GM12878 (cell line): ENCODE measurements around the gene BCL11A. TPM values are rescaled to one million over a fixed set of nuclear protein-coding genes. Genes with fewer than 3 reads are reported as not detected.

Experiments used
- ATAC-seq: fragments of 200-7000 bp; cut with Tn5 transposase; 3 replicates; pipeline ENCODE4 v1.9.1; 2020; ENCODE audit warnings: mild to moderate bottlenecking, moderate library complexity
- BruUV-seq: library from RNA; stranded (reverse); fragments of 400-500 nt; replicated peaks from 2 replicates; lab custom pipeline; 2021; lab: Mats Ljungman, UMichigan
- CTCF ChIA-PET: fragments of 300-600 bp; sonication (Branson Sonifier 250); formaldehyde crosslinking; extraction: SDS; loops from one replicate; lab custom pipeline; 2021; ENCODE audit warnings: inconsistent platforms; lab: Yijun Ruan, JAX
- POLR2A ChIA-PET: fragments of 350-600 bp; formaldehyde crosslinking; extraction: SDS; loops from one replicate; lab custom pipeline; 2021; ENCODE audit warnings: inconsistent platforms; lab: Charles Lee
- RAD21 ChIA-PET: fragments of 300-600 bp; sonication (Branson Sonifier 250); formaldehyde crosslinking; loops from one replicate; lab custom pipeline; 2023; ENCODE audit warnings: antibody characterized with exemption; ENCODE audit not compliant: unreplicated experiment; lab: Charles Lee
- SMC1A ChIA-PET: fragments of 300-600 bp; sonication (Branson Sonifier 250); formaldehyde crosslinking; loops from one replicate; lab custom pipeline; 2023; ENCODE audit not compliant: unreplicated experiment, uncharacterized antibody; lab: Charles Lee
- DNase-seq: peaks from one replicate; pipeline ENCODE4 v3.0.0-alpha.2; 2011; ENCODE audit warnings: low read depth, low spot score
- FAIRE-seq: peaks from 3 replicates; lab custom pipeline; 2011; peaks lifted over from hg19 to GRCh38; lab: Jason Lieb, UNC
- H2AFZ ChIP-seq: 2 replicates; pipeline ENCODE4 v1.6.0; 2011; ENCODE audit warnings: low read depth, low read length, control low read depth; ENCODE audit not compliant: control insufficient read depth
- H3K27ac ChIP-seq: 2 replicates; pipeline ENCODE4 v1.5.1; 2011; ENCODE audit warnings: control low read depth; ENCODE audit not compliant: control insufficient read depth, insufficient read depth
- H3K27me3 ChIP-seq, 2 experiments: replicated peaks in 1 of 2; 2 replicates each; pipeline versions ENCODE4 v1.6.0 to v1.6.1; 2011; ENCODE audit warnings: low read length in 1 of 2; ENCODE audit not compliant: control insufficient read depth in 2 of 2, insufficient read depth in 2 of 2
- H3K36me3 ChIP-seq, 2 experiments: 2 replicates each; pipeline ENCODE4 v1.5.1; 2011; ENCODE audit warnings: low read length in 1 of 2; ENCODE audit not compliant: control insufficient read depth in 2 of 2, insufficient read depth in 2 of 2
- H3K4me1 ChIP-seq: 2 replicates; pipeline ENCODE4 v1.6.1; 2011; ENCODE audit warnings: mild to moderate bottlenecking, low read length, moderate library complexity, mixed read lengths; ENCODE audit not compliant: control insufficient read depth, insufficient read depth
- H3K4me2 ChIP-seq: 2 replicates; pipeline ENCODE4 v1.6.0; 2011; ENCODE audit warnings: control low read depth; ENCODE audit not compliant: control insufficient read depth, insufficient read depth
- H3K4me3 ChIP-seq: fragments of 200-600 bp; sonication (generic); 2 replicates; pipeline ENCODE4 v1.5.1; 2016
- H3K79me2 ChIP-seq: 2 replicates; pipeline ENCODE4 v1.6.0; 2011; ENCODE audit warnings: low read length; ENCODE audit not compliant: control insufficient read depth, insufficient read depth
- H3K9ac ChIP-seq: 2 replicates; pipeline ENCODE4 v1.8.0; 2011; ENCODE audit warnings: low read length, control low read depth, mixed read lengths; ENCODE audit not compliant: control insufficient read depth, insufficient read depth
- H3K9me3 ChIP-seq: replicated peaks from 3 replicates; pipeline ENCODE4 v1.5.1; 2011; ENCODE audit warnings: mild to moderate bottlenecking, low read length; ENCODE audit not compliant: control insufficient read depth, insufficient read depth
- H4K20me1 ChIP-seq: 2 replicates; pipeline ENCODE4 v1.6.0; 2011; ENCODE audit not compliant: control insufficient read depth, insufficient read depth
- ATF7 ChIP-seq: fragments of 450-650 bp; IDR thresholded peaks from 2 replicates; pipeline ENCODE4 v1.6.1; 2016; ENCODE audit warnings: low read depth, mild to moderate bottlenecking
- IRF4 ChIP-seq: IDR thresholded peaks from 2 replicates; pipeline ENCODE4 v1.6.1; 2011; ENCODE audit warnings: low read depth, low read length
- MAX ChIP-seq: IDR thresholded peaks from 2 replicates; pipeline ENCODE4 v1.6.1; 2012; ENCODE audit warnings: low read depth, low read length, improper control_type of control experiment
- PKNOX1 ChIP-seq: fragments of 450-650 bp; IDR thresholded peaks from 2 replicates; pipeline ENCODE4 v1.6.1; 2016; ENCODE audit warnings: mild to moderate bottlenecking
- SP1 ChIP-seq: IDR thresholded peaks from one replicate; pipeline ENCODE4 v1.6.1; 2011; ENCODE audit warnings: low read depth, low read length
- WGBS: methylation state at CpG from one replicate; pipeline ENCODE4 v1.1.6; 2016; ENCODE audit warnings: low lambda C conversion rate; ENCODE audit not compliant: insufficient replicate concordance, insufficient coverage; ENCODE audit errors: missing lambda C conversion rate; 5-methylcytosine and 5-hydroxymethylcytosine counted together
- in situ Hi-C: fragments of 300-500 bp; cut with MboI; formaldehyde crosslinking; loops from 9 replicates; pipeline ENCODE4 v1.14.3; 2018; ENCODE audit warnings: mixed read lengths
- intact Hi-C: fragments of 100-400 bp; cut with micrococcal nuclease; formaldehyde crosslinking; loops from one replicate; pipeline ENCODE4 v1.14.2; 2022; ENCODE audit not compliant: unreplicated experiment
- polyA plus RNA-seq, 11 experiments: library from polyadenylated mRNA; depleted of rRNA in 4 of 11; unstranded in 6 of 11; stranded (reverse) in 5 of 11; fragments of >200 nt; fragmentation: Nextera tagmentation in 4 of 11; fragmentation: Illumina TruSeq in 1 of 11; extraction: Ambion mirVana in 4 of 11; extraction: Trizol in 1 of 11; gene quantifications; 1 replicate in 1 of 11; 2 replicates in 10 of 11; pipeline versions ENCODE4 v1.2.1 to v1.2.3, GENCODE V29; 2011 to 2016; ENCODE audit warnings: inconsistent platforms in 2 of 11, missing spikeins in 2 of 11, low read depth in 1 of 11
- total RNA-seq, 4 experiments: library from RNA; depleted of rRNA in 3 of 4; stranded (reverse); fragments of >200 nt in 3 of 4; fragmentation: Illumina TruSeq in 1 of 4; extraction: Trizol in 1 of 4; gene quantifications; 2 replicates each; pipeline versions ENCODE4 v1.2.1 to v1.2.3, GENCODE V29; 2013 to 2021
- TF ChIP-seq, protein P1 (sequence below): fragments of 150-350 bp; IDR thresholded peaks from 2 replicates; pipeline ENCODE4 v1.6.1; 2014; ENCODE audit warnings: mild to moderate bottlenecking, low read depth, low read length
- TF ChIP-seq, protein P2 (sequence below): fragments of 450-650 bp; IDR thresholded peaks from 2 replicates; pipeline ENCODE4 v1.6.1; 2016; ENCODE audit warnings: mild to moderate bottlenecking
- TF ChIP-seq, protein P3 (sequence below), 3 experiments: IDR thresholded peaks in 2 of 3; conservative IDR thresholded peaks in 1 of 3; 2 replicates each; pipeline ENCODE4 v1.5.1; 2011; ENCODE audit warnings: low read depth in 3 of 3, low read length in 3 of 3, mild to moderate bottlenecking in 3 of 3, control low read depth in 2 of 3, moderate library complexity in 2 of 3, inconsistent platforms in 1 of 3, mixed read lengths in 1 of 3; ENCODE audit not compliant: control insufficient read depth in 2 of 3, insufficient read depth in 1 of 3; ENCODE audit errors: extremely low read depth in 1 of 3

BCL11A gene
- total and polyA plus RNA-seq, 10 of the 15 experiments (the other 5 are each of a cell fraction or from before 2014, with no cell fraction given): 7.5 to 26.6 (median 11.1) TPM; not detected in 1

DNA sequence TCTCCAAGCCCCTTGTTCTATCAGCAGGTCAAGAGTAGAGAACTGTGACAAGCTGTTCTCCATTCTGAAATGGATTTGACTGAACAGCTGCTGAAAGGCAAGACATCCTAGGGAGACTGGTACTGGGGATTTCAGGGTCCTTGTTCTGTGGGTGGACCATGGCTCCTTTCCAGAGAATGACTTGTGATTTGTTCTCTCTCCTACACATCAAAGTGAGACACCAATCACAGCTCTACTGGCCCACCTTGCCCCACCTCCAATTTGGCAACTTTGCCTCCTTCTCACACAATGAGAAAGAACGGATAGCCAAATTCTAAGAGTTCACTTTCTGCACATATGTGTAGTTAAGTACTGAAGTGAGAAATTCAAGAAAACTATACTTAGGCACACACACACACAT, 67.4 kb downstream of the BCL11A start (continued):
- TF ChIP-seq, protein P1, sequence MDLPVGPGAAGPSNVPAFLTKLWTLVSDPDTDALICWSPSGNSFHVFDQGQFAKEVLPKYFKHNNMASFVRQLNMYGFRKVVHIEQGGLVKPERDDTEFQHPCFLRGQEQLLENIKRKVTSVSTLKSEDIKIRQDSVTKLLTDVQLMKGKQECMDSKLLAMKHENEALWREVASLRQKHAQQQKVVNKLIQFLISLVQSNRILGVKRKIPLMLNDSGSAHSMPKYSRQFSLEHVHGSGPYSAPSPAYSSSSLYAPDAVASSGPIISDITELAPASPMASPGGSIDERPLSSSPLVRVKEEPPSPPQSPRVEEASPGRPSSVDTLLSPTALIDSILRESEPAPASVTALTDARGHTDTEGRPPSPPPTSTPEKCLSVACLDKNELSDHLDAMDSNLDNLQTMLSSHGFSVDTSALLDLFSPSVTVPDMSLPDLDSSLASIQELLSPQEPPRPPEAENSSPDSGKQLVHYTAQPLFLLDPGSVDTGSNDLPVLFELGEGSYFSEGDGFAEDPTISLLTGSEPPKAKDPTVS: no peak
- peak; percentile 52 for TF ChIP-seq PKNOX1
- TF ChIP-seq, protein P2, sequence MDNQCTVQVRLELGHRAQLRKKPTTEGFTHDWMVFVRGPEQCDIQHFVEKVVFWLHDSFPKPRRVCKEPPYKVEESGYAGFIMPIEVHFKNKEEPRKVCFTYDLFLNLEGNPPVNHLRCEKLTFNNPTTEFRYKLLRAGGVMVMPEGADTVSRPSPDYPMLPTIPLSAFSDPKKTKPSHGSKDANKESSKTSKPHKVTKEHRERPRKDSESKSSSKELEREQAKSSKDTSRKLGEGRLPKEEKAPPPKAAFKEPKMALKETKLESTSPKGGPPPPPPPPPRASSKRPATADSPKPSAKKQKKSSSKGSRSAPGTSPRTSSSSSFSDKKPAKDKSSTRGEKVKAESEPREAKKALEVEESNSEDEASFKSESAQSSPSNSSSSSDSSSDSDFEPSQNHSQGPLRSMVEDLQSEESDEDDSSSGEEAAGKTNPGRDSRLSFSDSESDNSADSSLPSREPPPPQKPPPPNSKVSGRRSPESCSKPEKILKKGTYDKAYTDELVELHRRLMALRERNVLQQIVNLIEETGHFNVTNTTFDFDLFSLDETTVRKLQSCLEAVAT: no peak

DNA sequence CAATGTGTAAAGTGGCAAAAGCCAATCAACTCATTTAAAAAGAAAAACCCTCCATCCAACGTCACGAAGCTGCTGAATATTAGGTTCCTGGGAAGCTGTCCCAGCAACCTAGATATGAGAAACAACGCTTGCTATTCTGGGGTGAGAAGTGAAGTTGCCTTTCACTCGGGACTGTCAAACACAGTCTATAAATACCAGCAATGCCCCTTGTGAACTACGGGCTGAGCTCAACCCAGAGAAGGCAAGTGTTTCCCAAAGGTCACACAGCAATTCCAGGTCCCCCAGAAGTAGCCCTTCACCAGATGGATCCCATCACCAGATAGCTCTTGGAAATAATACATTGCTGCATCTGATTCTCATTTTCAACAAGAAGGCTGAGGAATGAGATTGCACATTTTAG, 67.9 kb downstream of the BCL11A start:
- ChIA-PET RAD21 (no interaction called here), POLR2A (interaction anchor here (0.6 kb wide), 1 partner anchor 320 kb away, joined by 7 read pairs; no protein-coding TSS in a partner anchor), CTCF (no interaction called here), SMC1A (no interaction called here)
- no peak for TF ChIP-seq ATF7
- no peak for TF ChIP-seq SP1
- no peak for TF ChIP-seq IRF4
- TF ChIP-seq, protein P3, sequence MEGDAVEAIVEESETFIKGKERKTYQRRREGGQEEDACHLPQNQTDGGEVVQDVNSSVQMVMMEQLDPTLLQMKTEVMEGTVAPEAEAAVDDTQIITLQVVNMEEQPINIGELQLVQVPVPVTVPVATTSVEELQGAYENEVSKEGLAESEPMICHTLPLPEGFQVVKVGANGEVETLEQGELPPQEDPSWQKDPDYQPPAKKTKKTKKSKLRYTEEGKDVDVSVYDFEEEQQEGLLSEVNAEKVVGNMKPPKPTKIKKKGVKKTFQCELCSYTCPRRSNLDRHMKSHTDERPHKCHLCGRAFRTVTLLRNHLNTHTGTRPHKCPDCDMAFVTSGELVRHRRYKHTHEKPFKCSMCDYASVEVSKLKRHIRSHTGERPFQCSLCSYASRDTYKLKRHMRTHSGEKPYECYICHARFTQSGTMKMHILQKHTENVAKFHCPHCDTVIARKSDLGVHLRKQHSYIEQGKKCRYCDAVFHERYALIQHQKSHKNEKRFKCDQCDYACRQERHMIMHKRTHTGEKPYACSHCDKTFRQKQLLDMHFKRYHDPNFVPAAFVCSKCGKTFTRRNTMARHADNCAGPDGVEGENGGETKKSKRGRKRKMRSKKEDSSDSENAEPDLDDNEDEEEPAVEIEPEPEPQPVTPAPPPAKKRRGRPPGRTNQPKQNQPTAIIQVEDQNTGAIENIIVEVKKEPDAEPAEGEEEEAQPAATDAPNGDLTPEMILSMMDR (IDR thresholded peaks at IDR 0.05 in 2 of 3, conservative IDR thresholded peaks at IDR 0.05 in 1 of 3; ENCODE audit: control insufficient read depth in 2 of 3, extremely low read depth in 1 of 3, insufficient read depth in 1 of 3, low read depth in 3 of 3, low read length in 3 of 3): no peak
- TF ChIP-seq MAX: no peak
- intact Hi-C loops: no loop called here
- no peaks in the 10 kb centered on the region for H4K20me1 ChIP-seq
- no peaks in the 10 kb centered on the region for H3K9me3 ChIP-seq
- H3K4me3 ChIP-seq: no peak overlapping the region
- BruUV-seq: no TSS peak
- peak overlapping the region; percentile 49 for H3K27ac ChIP-seq
- H3K4me2 ChIP-seq: no peak overlapping the region
- in situ Hi-C loops: no loop called here
- peaks cover 56% of the 10 kb centered on the region for H3K4me1 ChIP-seq
- FAIRE-seq: no peak
- 76% methylated on average over 5 of the region's 5 CpGs for WGBS
- no peak for DNase-seq
- no peak overlapping the region for H2AFZ ChIP-seq
- no peak overlapping the region for H3K9ac ChIP-seq
- peaks cover 55% of the 10 kb centered on the region for H3K79me2 ChIP-seq
- H3K36me3 ChIP-seq: peaks cover 0 to 10% of the 10 kb centered on the region in 2 experiments; a peak in 2 of 4 replicates
- no peaks in the 10 kb centered on the region for H3K27me3 ChIP-seq
- ATAC-seq: no peak
